AG04449 (cell line): Measurements from ENCODE around the gene RNASEH2B.

Experiments used
- CTCF ChIA-PET: fragments of 350-600 bp; formaldehyde crosslinking; extraction: SDS; loops from one replicate; lab custom pipeline; 2021; ENCODE audit warnings: antibody characterized with exemption; lab: Yijun Ruan, JAX
- POLR2A ChIA-PET: fragments of 400-600, 350-600 bp; formaldehyde crosslinking; extraction: SDS; loops from one replicate; lab custom pipeline; 2020; ENCODE audit warnings: antibody characterized with exemption, inconsistent platforms; lab: Yijun Ruan, JAX
- DNase-seq: peaks from one replicate; pipeline ENCODE4 v3.0.0-alpha.2; 2010; ENCODE audit warnings: low read depth, low spot score
- H3K4me3 ChIP-seq: 2 replicates; pipeline ENCODE4 v1.5.1; 2011; ENCODE audit warnings: low read depth, mild to moderate bottlenecking, control low read depth, low read length
- TF ChIP-seq, protein P1 (sequence below): IDR thresholded peaks from one replicate; pipeline ENCODE4 v1.5.1; 2011; ENCODE audit warnings: mild to moderate bottlenecking, moderate library complexity, low read length, control low read depth, inconsistent platforms; ENCODE audit not compliant: insufficient read depth; ENCODE audit errors: missing control alignments

The RNASEH2B gene

GRCh38 chr13:50915565-50915964 lies 6.0 kb downstream of the RNASEH2B start:
- H3K4me3 ChIP-seq = no peak overlapping the region
- CTCF ChIA-PET = interaction anchor here (0.7 to 5.7 kb wide), 5 partner anchors 9 to 939 kb away, joined by 3 to 52 read pairs (median 4); no protein-coding TSS in a partner anchor
- TF ChIP-seq, protein P1, sequence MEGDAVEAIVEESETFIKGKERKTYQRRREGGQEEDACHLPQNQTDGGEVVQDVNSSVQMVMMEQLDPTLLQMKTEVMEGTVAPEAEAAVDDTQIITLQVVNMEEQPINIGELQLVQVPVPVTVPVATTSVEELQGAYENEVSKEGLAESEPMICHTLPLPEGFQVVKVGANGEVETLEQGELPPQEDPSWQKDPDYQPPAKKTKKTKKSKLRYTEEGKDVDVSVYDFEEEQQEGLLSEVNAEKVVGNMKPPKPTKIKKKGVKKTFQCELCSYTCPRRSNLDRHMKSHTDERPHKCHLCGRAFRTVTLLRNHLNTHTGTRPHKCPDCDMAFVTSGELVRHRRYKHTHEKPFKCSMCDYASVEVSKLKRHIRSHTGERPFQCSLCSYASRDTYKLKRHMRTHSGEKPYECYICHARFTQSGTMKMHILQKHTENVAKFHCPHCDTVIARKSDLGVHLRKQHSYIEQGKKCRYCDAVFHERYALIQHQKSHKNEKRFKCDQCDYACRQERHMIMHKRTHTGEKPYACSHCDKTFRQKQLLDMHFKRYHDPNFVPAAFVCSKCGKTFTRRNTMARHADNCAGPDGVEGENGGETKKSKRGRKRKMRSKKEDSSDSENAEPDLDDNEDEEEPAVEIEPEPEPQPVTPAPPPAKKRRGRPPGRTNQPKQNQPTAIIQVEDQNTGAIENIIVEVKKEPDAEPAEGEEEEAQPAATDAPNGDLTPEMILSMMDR = no peak
- no peak for DNase-seq
- POLR2A ChIA-PET = no interaction called here

DNA sequence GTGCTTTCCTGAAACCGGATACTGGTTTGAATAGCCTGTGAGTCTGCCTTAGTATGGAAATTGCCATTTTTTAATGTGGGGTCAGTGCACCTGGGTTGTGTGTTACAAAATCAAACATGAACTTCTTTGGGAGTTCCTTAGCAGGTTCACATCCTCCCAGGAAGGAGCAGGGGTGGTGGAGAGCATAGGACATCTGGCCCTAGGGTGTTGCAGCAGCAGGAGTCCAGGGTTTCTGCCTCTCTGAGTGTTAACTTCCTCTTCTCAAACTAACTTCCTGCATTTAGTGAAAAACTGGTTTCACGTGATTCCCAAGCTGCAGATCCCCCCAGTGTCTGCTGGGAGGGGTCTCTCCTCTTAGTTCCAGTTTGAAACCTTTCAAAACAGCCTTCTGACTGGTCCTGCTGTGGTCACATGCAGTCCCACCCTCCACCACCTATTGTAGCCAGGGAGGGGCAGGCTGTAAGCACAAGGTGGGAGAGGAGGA lies 7.2 kb downstream of the RNASEH2B start:
- POLR2A ChIA-PET = no interaction called here
- TF ChIP-seq, protein P1 = no peak
- CTCF ChIA-PET = interaction anchor here (0.7 kb wide), 1 partner anchor 153 kb away, joined by 3 read pairs; no protein-coding TSS in a partner anchor

GRCh38 chr13:50917572-50917971 lies 8.0 kb downstream of the RNASEH2B start:
- ChIA-PET POLR2A (interaction anchor here (0.6 kb wide), 1 partner anchor 794 kb away, joined by 3 read pairs; no protein-coding TSS in a partner anchor), CTCF (interaction anchor here (1.8 kb wide), 1 partner anchor 15 kb away, joined by 4 read pairs; no protein-coding TSS in a partner anchor)
- no peak overlapping the region for H3K4me3 ChIP-seq
- DNase-seq = no peak
- TF ChIP-seq, protein P1 = no peak

More for the DNA sequence above, 7.2 kb downstream of the RNASEH2B start:
- DNase-seq = no peak
- H3K4me3 ChIP-seq = no peak overlapping the region

DNA sequence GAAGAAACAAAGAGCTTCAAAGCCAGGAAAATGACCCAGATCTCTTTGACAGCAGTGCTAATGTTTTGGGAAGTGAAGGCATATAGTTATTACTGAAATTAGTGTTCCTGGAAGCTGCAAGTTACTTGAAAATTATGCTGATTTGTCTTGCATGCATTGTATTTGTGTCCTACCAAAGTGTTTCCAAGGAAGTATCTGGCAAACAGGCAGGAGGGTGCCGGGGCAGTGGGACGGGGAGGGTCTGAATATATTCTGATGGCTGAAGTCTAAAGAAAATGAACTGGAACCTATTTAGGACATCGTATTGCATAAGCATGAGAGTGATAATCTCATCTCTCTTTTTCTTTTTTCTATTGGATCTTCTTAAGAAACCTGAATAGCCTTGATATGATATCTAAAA lies 9.0 kb downstream of the RNASEH2B start:
- TF ChIP-seq, protein P1 = no peak
- no peak overlapping the region for H3K4me3 ChIP-seq
- POLR2A ChIA-PET = no interaction called here
- CTCF ChIA-PET = interaction anchor here (1.8 kb wide), 1 partner anchor 14 kb away, joined by 4 read pairs; no protein-coding TSS in a partner anchor
- DNase-seq = no peak

DNA sequence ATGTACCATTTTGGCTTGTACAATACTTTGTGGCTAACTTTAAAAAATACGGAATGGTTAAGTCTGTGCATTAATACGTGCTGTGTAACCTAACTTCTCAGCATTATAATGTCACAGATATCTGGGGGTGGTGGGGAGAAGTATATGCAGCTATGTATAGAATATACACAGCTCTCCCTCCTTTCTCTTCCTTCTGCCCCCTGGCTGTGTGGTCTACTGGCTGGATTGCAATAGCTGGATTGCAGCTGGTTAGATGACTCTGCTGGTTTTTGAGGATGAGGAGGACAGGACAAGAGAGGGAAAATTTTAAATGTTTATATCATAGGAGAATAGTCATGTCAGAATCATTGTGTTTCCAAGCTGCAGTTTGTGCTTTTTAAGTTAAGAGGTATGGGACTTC lies 9.7 kb downstream of the RNASEH2B start:
- CTCF ChIA-PET = interaction anchor here (1.7 to 1.8 kb wide), 2 partner anchors 8 to 13 kb away, joined by 4 to 8 read pairs; no protein-coding TSS in a partner anchor
- POLR2A ChIA-PET = no interaction called here
- DNase-seq = no peak
- H3K4me3 ChIP-seq = no peak overlapping the region
- TF ChIP-seq, protein P1 = no peak

DNA sequence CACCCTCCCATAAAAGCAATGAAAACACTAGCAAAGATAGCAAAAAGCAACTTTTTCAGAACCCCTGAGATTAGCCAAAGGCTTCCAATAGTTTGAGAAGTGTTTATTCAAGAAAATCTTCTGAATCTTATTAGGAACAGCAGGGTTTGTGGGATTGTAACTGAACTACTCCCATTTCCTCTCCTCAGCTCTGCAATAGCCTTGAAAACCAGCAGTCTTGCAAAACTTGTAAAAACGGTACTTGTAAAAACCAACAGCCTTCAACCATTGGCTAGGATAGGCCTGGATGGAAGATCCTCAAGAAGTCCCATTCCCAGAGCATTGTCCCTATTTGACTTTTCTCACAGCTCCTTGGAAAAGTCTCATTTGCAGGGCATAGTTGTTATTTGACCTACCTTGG lies 12.1 kb downstream of the RNASEH2B start:
- DNase-seq = no peak
- no peak overlapping the region for H3K4me3 ChIP-seq
- ChIA-PET POLR2A (no interaction called here), CTCF (interaction anchor here (1.1 to 7.3 kb wide), 2 partner anchors 9 to 12 kb away, joined by 3 to 52 read pairs; partner anchors contain the start of gene RNASEH2B)
- TF ChIP-seq, protein P1 = no peak
